SK-N-SH (cell line): Measurements from ENCODE around the gene DCP1B.

Experiments used
- CTCF ChIP-seq: fragments of 200-600 bp; sonication (generic); IDR thresholded peaks from 2 replicates; pipeline ENCODE4 v1.6.1; 2017; ENCODE audit warnings: antibody characterized with exemption, mild to moderate bottlenecking, moderate library complexity
- EP300 ChIP-seq, 2 experiments: IDR thresholded peaks; 2 replicates each; pipeline versions ENCODE4 v1.4.0 to v1.6.1; 2012; ENCODE audit warnings: borderline replicate concordance in 1 of 2, low read depth in 1 of 2, low read length in 1 of 2
- POLR2AphosphoS5 ChIP-seq: IDR thresholded peaks from 2 replicates; pipeline ENCODE4 v1.6.1; 2012; ENCODE audit warnings: low read depth, low read length

GRCh38 chr12:2008677-2009076 lies 4.4 kb upstream of the DCP1B start:
- no peak for TF ChIP-seq EP300 (IDR thresholded peaks at IDR 0.05; ENCODE audit: borderline replicate concordance in 1 of 2, low read depth in 1 of 2, low read length in 1 of 2)
- no peak for TF ChIP-seq POLR2AphosphoS5
- TF ChIP-seq CTCF: no peak
